HuH-7 (cell line): ENCODE data around the gene LRRC8D.
"Not testable (repeated sequence)": the region's sequence is repeated elsewhere in the genome, so short reads cannot be mapped to it uniquely, and the experiment has no call there.

ENCODE experiments used
- DNase-seq: peaks from one replicate; pipeline ENCODE4 v3.0.0; 2011; ENCODE audit warnings: low spot score

The LRRC8D gene

GRCh38 chr1:89962024-89962741 lies 141.4 kb downstream of the LRRC8D start:
- DNase-seq = no peak

GRCh38 chr1:89962742-89963075 lies 141.9 kb downstream of the LRRC8D start:
- DNase-seq = no peak

- no peak for DNase-seq
These were observed 144.4 kb downstream of the LRRC8D start for GRCh38 chr1:89965193-89965768.

GRCh38 chr1:89966656-89967055 lies 145.8 kb downstream of the LRRC8D start:
- no peak for DNase-seq

GRCh38 chr1:89971600-89971999 lies 150.8 kb downstream of the LRRC8D start:
- no peak for DNase-seq

- DNase-seq = no peak
These were observed 151.2 kb downstream of the LRRC8D start for GRCh38 chr1:89972024-89972423.

- no peak for DNase-seq
These were observed 152.8 kb downstream of the LRRC8D start for GRCh38 chr1:89973471-89974127.

- DNase-seq = no peak
These were observed 153.4 kb downstream of the LRRC8D start for GRCh38 chr1:89974256-89974655.

- DNase-seq = no peak
These were observed 154.1 kb downstream of the LRRC8D start for GRCh38 chr1:89974696-89975470.

GRCh38 chr1:89975540-89976125 lies 154.8 kb downstream of the LRRC8D start:
- DNase-seq = no peak

GRCh38 chr1:89978755-89979154 lies 157.9 kb downstream of the LRRC8D start:
- DNase-seq = no peak

GRCh38 chr1:89980605-89981004 lies 159.8 kb downstream of the LRRC8D start:
- DNase-seq = no peak

GRCh38 chr1:89982846-89983245 lies 162.0 kb downstream of the LRRC8D start:
- DNase-seq = not testable (repeated sequence)

GRCh38 chr1:89984564-89985116 lies 163.8 kb downstream of the LRRC8D start:
- DNase-seq = not testable (repeated sequence)

- DNase-seq = no peak
These were observed 165.2 kb downstream of the LRRC8D start for GRCh38 chr1:89986020-89986419.
